Gastrocnemius medialis (tissue), 4 donors: ENCODE measurements around the gene GMNN.
"Not testable (repeated sequence)": the region's sequence is repeated elsewhere in the genome, so short reads cannot be mapped to it uniquely, and the experiment has no call there.

Source experiments
- POLR2A ChIP-seq, 2 donors: fragments of 450-650 bp; IDR thresholded peaks; one replicate each; pipeline ENCODE4 v1.6.1; 2017; ENCODE audit warnings: antibody characterized with exemption in 2 of 2, mild to moderate bottlenecking in 2 of 2, moderate library complexity in 2 of 2
- TF ChIP-seq, protein P1 (sequence below), 5 experiments: fragments of 450-650 bp in 3 of 5; fragments of 200-600 bp in 2 of 5; sonication (generic) in 2 of 5; IDR thresholded peaks in 4 of 5; conservative IDR thresholded peaks in 1 of 5; 1 replicate in 4 of 5; 2 replicates in 1 of 5; pipeline ENCODE4 v1.5.1; 2016 to 2019; ENCODE audit warnings: antibody characterized with exemption in 5 of 5, mild to moderate bottlenecking in 3 of 5, moderate library complexity in 3 of 5

DNA sequence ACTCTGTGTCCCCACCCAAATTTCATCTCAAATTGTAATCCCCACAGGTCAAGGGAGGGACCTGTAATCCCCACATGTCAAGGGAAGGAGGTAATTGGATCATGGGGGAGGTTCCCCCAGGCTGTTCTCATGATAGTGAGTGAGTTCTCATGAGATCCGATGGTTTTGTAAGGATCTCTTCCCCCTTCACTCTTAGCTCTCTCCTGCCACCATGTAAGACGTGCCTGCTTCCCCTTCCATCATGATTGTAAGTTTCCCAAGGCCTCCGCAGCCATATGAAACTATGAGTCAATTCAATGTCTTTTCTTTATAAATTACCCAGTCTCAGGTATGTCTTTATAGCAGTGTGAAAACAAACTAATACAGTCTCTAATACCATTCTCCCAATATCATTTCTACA is 23.9 kb upstream of the GMNN start:
- TF ChIP-seq, protein P1, sequence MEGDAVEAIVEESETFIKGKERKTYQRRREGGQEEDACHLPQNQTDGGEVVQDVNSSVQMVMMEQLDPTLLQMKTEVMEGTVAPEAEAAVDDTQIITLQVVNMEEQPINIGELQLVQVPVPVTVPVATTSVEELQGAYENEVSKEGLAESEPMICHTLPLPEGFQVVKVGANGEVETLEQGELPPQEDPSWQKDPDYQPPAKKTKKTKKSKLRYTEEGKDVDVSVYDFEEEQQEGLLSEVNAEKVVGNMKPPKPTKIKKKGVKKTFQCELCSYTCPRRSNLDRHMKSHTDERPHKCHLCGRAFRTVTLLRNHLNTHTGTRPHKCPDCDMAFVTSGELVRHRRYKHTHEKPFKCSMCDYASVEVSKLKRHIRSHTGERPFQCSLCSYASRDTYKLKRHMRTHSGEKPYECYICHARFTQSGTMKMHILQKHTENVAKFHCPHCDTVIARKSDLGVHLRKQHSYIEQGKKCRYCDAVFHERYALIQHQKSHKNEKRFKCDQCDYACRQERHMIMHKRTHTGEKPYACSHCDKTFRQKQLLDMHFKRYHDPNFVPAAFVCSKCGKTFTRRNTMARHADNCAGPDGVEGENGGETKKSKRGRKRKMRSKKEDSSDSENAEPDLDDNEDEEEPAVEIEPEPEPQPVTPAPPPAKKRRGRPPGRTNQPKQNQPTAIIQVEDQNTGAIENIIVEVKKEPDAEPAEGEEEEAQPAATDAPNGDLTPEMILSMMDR (IDR thresholded peaks at IDR 0.05 in 4 of 5, conservative IDR thresholded peaks at IDR 0.05 in 1 of 5), result not testable (repeated sequence)
- not testable (repeated sequence) for TF ChIP-seq POLR2A (IDR thresholded peaks at IDR 0.05)
